Activated CD8-positive, alpha-beta memory T cell treated with anti-CD3 and anti-CD28 coated beads for 36 hours (primary cell): ENCODE results near the gene PARK7. TPM values are rescaled to one million over a fixed set of nuclear protein-coding genes. Genes with fewer than 3 reads are reported as not detected.

ENCODE experiments used
- CTCF ChIA-PET: fragments of 350-600 bp; sonication (Branson Sonifier 250); formaldehyde crosslinking; loops from one replicate; lab custom pipeline; 2021; ENCODE audit warnings: antibody characterized with exemption; lab: Charles Lee
- POLR2A ChIA-PET: fragments of 350-600 bp; sonication (Branson Sonifier 250); formaldehyde crosslinking; loops from one replicate; lab custom pipeline; 2021; ENCODE audit warnings: antibody characterized with exemption; lab: Charles Lee
- total RNA-seq, 2 experiments: library from RNA; stranded (reverse); gene quantifications; one replicate each; pipeline ENCODE4 v1.2.3, GENCODE V29; 2021

Gene PARK7
- total RNA-seq, 2 experiments from 2014 or later: 605 to 606 TPM

- CTCF ChIA-PET: no interaction called here
- POLR2A ChIA-PET: interaction anchor here (0.7 kb wide), 1 partner anchor 257 kb away, joined by 3 read pairs; no protein-coding TSS in a partner anchor
Measured at GRCh38 chr1:7993593-7994479, 32.3 kb downstream of the PARK7 start.

- CTCF ChIA-PET: no interaction called here
- POLR2A ChIA-PET: no interaction called here
Measured at GRCh38 chr1:7994827-7995226, 33.3 kb downstream of the PARK7 start.

- CTCF ChIA-PET: no interaction called here
- POLR2A ChIA-PET: no interaction called here
Measured at GRCh38 chr1:7995437-7995836, 33.9 kb downstream of the PARK7 start.

DNA sequence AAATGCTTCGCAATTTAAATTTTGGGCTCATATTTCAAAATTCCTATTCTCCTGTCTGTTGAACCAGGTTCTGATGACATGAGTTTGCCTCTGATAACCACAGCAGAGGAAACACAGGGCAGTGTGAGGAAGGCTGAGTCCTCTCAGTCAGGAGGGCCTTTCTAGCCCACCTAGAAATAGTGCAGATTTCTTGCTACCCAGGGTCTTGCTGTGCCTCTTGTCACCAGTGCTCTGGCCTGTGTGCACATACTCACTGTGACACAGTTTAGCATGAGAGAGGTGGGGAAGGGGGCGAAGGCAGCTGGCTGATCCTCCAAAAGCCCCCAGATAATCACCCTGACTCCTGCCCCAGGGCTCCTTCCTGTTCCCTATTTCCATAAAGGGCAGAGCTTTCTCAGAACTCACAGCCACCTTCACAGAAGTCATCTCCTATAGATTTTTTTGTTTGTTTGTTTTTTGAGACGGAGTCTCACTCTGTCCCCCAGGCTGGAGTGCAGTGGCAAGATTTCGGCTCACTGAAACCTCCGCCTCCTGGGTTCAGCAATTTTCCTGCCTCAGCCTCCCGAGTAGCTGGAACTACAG is 40.9 kb downstream of the PARK7 start:
- CTCF ChIA-PET: no interaction called here
- POLR2A ChIA-PET: no interaction called here

DNA sequence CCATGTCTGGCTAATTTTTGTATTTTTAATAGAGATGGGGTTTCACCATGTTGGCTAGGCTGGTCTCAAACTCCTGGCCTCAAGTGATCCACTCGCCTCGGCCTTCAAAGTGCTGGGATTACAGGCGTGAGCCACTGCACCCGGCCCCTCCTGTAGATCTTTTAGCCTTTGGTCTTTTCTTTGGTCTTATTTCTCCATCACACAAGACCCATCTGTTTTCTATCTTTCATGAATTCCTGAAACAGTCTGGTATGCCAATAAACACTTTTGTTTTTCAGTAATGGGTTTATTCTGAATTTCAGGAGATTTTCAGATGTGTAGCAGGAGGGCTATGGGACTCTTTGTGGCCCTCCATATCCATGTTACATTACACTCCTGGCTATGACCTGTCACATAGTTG is 41.4 kb downstream of the PARK7 start:
- POLR2A ChIA-PET: no interaction called here
- CTCF ChIA-PET: no interaction called here

- ChIA-PET CTCF (no interaction called here), POLR2A (no interaction called here)
Measured at GRCh38 chr1:8003438-8004112, 42.1 kb downstream of the PARK7 start.

DNA sequence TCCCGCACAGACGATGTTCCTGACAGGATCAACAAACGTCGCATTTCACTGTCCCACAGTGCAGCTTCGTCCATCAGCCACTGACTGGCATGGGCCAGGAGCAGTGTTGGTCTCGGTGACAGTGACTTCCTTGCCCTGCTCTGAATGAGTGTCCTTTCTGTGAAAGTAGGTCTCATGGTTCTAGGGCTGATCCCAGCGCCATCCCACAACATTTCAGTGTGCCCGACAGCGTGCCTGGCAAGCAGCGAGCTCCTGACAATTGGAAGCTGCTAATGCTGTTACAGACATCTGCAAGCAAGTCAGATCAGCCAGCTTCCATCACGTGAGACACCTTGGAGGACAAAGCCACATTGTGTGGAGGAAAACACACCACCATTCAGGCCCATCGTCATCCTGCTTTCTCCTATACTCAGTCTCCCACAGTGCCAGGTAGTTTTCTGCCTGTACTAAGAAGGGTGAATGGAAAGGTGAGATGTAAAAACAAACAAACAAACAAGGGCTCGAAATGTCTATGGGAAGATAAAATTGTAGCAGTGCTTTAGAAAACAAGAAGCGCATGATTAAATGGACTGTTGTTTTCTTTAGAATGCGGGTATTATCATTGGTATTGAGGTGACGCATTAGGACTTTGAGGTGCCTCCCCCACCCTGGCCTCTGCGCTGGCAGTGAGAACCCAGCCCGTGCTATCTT is 42.7 kb downstream of the PARK7 start:
- CTCF ChIA-PET: no interaction called here
- POLR2A ChIA-PET: no interaction called here

DNA sequence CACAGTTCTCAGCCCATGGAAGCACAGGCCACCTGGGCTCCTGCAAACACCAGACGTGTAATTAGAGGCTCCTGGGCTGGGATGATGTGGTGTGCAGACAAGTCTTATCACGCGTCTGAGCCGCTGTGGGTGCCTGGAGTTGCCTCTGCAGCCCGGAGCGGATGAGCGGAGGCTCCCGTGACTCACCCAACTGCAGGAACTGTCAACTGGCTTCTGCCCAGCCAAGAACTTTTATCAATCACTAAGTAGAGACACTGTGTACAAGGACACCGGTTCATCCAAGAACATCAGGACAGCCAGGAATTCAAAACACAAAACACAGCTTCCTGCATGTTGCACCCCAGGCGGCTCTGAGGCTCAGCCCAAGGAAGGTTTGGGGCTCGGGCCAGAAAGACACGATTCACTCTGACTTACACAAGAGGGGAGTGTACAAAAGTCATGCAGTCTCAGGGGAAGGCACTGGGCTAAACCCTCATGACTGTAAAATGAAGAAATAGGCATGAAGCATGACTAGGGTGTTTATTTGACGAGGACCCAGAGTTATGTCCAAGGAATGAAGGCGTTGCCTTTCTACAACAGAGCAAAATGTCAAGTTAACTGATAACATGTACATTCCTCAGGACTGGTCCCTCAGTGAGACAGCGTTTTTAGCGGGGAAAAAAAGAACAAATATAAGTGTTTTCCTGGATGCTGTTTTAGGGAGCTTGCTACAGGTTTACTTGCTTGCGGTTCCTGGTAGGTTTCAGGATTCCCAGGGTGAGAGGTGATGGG is 43.5 kb downstream of the PARK7 start:
- ChIA-PET CTCF (no interaction called here), POLR2A (no interaction called here)

GRCh38 chr1:8006037-8006963 is 44.8 kb downstream of the PARK7 start:
- ChIA-PET CTCF (no interaction called here), POLR2A (no interaction called here)

DNA sequence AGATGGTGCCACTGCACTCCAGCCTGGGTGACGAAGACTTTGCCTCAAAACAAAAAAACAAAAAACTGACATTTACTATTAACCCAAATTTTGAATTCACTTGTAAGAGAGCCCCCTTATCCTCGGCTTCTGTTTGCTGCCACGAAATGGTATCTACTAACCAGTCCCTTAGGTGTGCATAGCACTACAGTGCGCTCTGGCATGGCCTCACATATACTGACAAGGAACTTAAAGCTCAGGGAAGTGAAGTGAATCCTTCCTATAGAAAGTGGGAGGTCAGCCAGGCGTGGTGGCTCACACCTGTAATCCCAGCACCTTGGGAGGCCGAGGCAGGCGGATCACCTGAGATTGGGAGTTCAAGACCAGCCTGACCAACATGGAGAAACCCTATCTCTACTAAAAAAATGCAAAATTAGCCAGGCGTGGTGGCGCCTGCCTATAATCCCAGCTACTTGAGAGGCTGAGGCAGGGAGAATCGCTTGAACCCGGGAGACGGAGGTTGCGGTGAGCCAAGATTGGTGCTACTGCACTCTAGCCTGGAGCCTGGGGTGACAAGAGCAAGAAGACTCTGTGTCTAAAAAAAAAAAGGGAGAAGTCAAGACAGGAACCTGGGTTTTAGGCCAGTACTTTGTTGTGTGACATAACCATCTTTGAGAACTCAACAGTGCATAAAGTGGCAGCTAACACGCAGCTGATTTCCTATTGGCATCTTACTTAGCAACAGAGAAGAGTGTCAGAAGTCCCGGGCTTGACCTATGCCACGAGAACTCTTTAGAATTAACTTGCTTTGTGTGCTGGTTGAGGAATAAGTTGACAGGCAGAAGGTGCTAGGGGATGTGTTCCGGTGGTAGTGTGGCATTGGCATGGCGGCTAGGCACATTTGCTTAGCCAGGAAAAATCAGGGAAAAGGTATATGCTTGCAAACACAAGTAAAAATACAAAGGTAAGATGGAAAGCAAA is 47.8 kb downstream of the PARK7 start:
- ChIA-PET POLR2A (no interaction called here), CTCF (interaction anchor here (1.2 kb wide), 1 partner anchor 9 kb away, joined by 3 read pairs; no protein-coding TSS in a partner anchor)

GRCh38 chr1:8010080-8010664 is 48.7 kb downstream of the PARK7 start:
- CTCF ChIA-PET: interaction anchor here (1.1 to 1.2 kb wide), 2 partner anchors 8 to 36 kb away, joined by 3 to 11 read pairs; no protein-coding TSS in a partner anchor
- POLR2A ChIA-PET: no interaction called here

DNA sequence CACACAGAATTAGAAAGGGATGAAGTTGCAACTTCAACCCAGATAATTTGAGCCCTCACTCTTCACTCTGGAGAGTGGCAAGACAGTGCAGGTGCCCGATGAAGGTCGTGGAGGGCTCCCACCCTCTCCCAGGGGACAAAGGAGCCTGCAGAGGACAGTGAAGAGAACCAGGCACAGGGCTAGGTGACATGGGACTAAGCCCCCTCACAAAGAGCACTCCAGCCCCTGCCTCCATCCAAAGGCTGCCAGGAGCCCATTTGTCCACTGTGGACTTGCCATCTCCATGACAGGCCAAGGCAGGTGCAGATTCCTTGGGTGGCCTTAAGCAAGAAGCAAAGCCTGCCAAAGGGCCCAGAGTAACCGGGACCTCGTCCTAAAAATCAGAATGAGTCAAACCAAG is 49.5 kb downstream of the PARK7 start:
- POLR2A ChIA-PET: no interaction called here
- CTCF ChIA-PET: interaction anchor here (0.7 to 1.1 kb wide), 2 partner anchors 37 to 338 kb away, joined by 3 to 11 read pairs; no protein-coding TSS in a partner anchor

GRCh38 chr1:8011923-8012858 is 50.7 kb downstream of the PARK7 start:
- POLR2A ChIA-PET: interaction anchor here (0.5 kb wide), 1 partner anchor 155 kb away, joined by 3 read pairs; no protein-coding TSS in a partner anchor
- CTCF ChIA-PET: interaction anchor here (0.7 to 1.2 kb wide), 2 partner anchors 37 to 337 kb away, joined by 3 read pairs; no protein-coding TSS in a partner anchor

- CTCF ChIA-PET: interaction anchor here (0.8 to 1.2 kb wide), 3 partner anchors 37 to 339 kb away, joined by 3 read pairs; no protein-coding TSS in a partner anchor
- POLR2A ChIA-PET: no interaction called here
Measured at GRCh38 chr1:8012955-8013354, 51.4 kb downstream of the PARK7 start.

DNA sequence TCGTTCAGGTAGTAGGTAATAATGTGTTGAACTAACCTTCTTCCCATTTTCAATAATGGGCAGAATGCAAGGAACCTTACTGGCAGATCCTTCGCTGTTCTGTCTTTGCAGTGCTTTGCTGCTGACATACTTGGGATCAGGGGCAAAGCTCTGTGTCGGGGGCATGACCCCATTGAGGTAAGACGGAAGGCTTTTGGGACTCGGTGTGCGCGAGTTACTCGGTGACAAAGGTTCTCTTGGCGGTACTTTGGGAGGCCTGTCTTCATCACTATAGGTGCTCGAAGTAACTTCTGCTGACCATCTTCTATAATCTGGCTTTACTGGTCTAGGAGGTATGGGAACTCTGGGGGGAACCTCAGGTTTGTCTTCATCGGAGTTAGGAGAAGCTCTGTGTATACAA is 51.9 kb downstream of the PARK7 start:
- ChIA-PET CTCF (interaction anchor here (0.7 to 1.1 kb wide), 4 partner anchors 17 to 338 kb away, joined by 3 to 4 read pairs (median 3); no protein-coding TSS in a partner anchor), POLR2A (no interaction called here)
